HCT116 (cell line): Measurements from ENCODE around the gene DICER1. TPM values are rescaled to one million over a fixed set of nuclear protein-coding genes. Genes with fewer than 3 reads are reported as not detected.

Experiments used
- ATAC-seq: fragments of 200-7000 bp; cut with Tn5 transposase; 2 replicates; pipeline ENCODE4 v1.9.1; 2020; ENCODE audit warnings: mild to moderate bottlenecking, moderate library complexity
- BruUV-seq: library from RNA; stranded (reverse); fragments of 400-500 nt; replicated peaks from 2 replicates; lab custom pipeline; 2021; lab: Mats Ljungman, UMichigan
- CTCF ChIA-PET: fragments of 300-600 bp; sonication (Branson Sonifier 250); formaldehyde crosslinking; loops from one replicate; lab custom pipeline; 2021; ENCODE audit warnings: antibody characterized with exemption; lab: Charles Lee
- POLR2A ChIA-PET: fragments of 300-600, 350-600 bp; sonication (Branson Sonifier 250); formaldehyde crosslinking; loops from one replicate; lab custom pipeline; 2021; ENCODE audit warnings: antibody characterized with exemption; lab: Charles Lee
- RAD21 ChIA-PET, 2 experiments: fragments of 300-600 bp; sonication (Branson Sonifier 250); formaldehyde crosslinking; loops; one replicate each; lab custom pipeline; 2023; ENCODE audit warnings: low total read pairs in 2 of 2; ENCODE audit not compliant: uncharacterized antibody in 2 of 2, unreplicated experiment in 2 of 2, low non-redundant PET in 1 of 2; lab: Charles Lee
- DNase-seq: peaks from one replicate; pipeline ENCODE4 v3.0.0-alpha.2; 2010; ENCODE audit warnings: low read depth, low spot score
- H2AFZ ChIP-seq: fragments of 200-600 bp; shearing (Covaris generic), sonication (generic); 2 replicates; pipeline ENCODE4 v1.6.1; 2017; ENCODE audit warnings: low read depth, mixed run types, mixed read lengths, antibody characterized with exemption, low read length; ENCODE audit not compliant: poor library complexity, severe bottlenecking
- H3K27ac ChIP-seq: 2 replicates; pipeline ENCODE4 v1.5.1; 2012; ENCODE audit warnings: low read depth, low read length
- H3K27me3 ChIP-seq: fragments of 200-600 bp; sonication (generic); 2 replicates; pipeline ENCODE4 v1.6.1; 2016; ENCODE audit warnings: mixed run types, low read length, mixed read lengths; ENCODE audit not compliant: insufficient read depth
- H3K36me3 ChIP-seq, 2 experiments: fragments of 200-500 bp in 1 of 2; fragments of 200-600 bp in 1 of 2; sonication (Bioruptor generic) in 1 of 2; sonication (generic) in 1 of 2; 2 replicates each; pipeline versions ENCODE4 v1.5.1 to v1.6.1; 2014 to 2016; ENCODE audit warnings: low read length in 2 of 2, inconsistent platforms in 1 of 2, mixed read lengths in 1 of 2, mixed run types in 1 of 2; ENCODE audit not compliant: insufficient read depth in 2 of 2, control insufficient read depth in 1 of 2
- H3K4me1 ChIP-seq, 2 experiments: fragments of 200-600 bp in 1 of 2; sonication (generic) in 1 of 2; 2 replicates each; pipeline versions ENCODE4 v1.5.1 to v1.6.1; 2012 to 2017; ENCODE audit warnings: low read length in 2 of 2, inconsistent platforms in 1 of 2, mild to moderate bottlenecking in 1 of 2, mixed read lengths in 1 of 2, mixed run types in 1 of 2, moderate library complexity in 1 of 2; ENCODE audit not compliant: insufficient read depth in 2 of 2, control insufficient read depth in 1 of 2
- H3K4me2 ChIP-seq: fragments of 200-600 bp; sonication (generic); 2 replicates; pipeline ENCODE4 v1.6.1; 2017; ENCODE audit warnings: mixed run types, low read length, mixed read lengths
- H3K4me3 ChIP-seq, 2 experiments: fragments of 200-600 bp in 1 of 2; sonication (generic) in 1 of 2; replicated peaks in 1 of 2; 2 replicates each; pipeline ENCODE4 v1.5.1; 2011 to 2016; ENCODE audit warnings: low read length in 2 of 2, control low read depth in 1 of 2, low read depth in 1 of 2, mild to moderate bottlenecking in 1 of 2, mixed read lengths in 1 of 2, mixed run types in 1 of 2
- H3K79me2 ChIP-seq: fragments of 200-600 bp; sonication (generic); 2 replicates; pipeline ENCODE4 v1.6.1; 2017; ENCODE audit warnings: mild to moderate bottlenecking, mixed run types, low read length, moderate library complexity, mixed read lengths; ENCODE audit not compliant: insufficient read depth
- H3K9ac ChIP-seq: fragments of 200-600 bp; sonication (generic); 2 replicates; pipeline ENCODE4 v1.6.1; 2016; ENCODE audit warnings: low read length, mixed read lengths
- H3K9me2 ChIP-seq: fragments of 200-600 bp; sonication (generic), shearing (Covaris generic); 2 replicates; pipeline ENCODE4 v1.6.1; 2017; ENCODE audit warnings: mixed run types, mild to moderate bottlenecking, moderate library complexity; ENCODE audit not compliant: insufficient read depth
- H3K9me3 ChIP-seq, 2 experiments: fragments of 200-500 bp in 1 of 2; fragments of 200-600 bp in 1 of 2; sonication (Bioruptor generic) in 1 of 2; sonication (generic) in 1 of 2; 2 replicates each; pipeline ENCODE4 v1.6.1; 2014 to 2017; ENCODE audit warnings: low read length in 2 of 2, mixed read lengths in 2 of 2, inconsistent platforms in 1 of 2, low read depth in 1 of 2, mild to moderate bottlenecking in 1 of 2, mixed run types in 1 of 2, moderate library complexity in 1 of 2; ENCODE audit not compliant: control insufficient read depth in 1 of 2, insufficient read depth in 1 of 2
- H4K20me1 ChIP-seq: fragments of 200-600 bp; sonication (generic), shearing (Covaris generic); 2 replicates; pipeline ENCODE4 v1.6.1; 2017; ENCODE audit warnings: mixed run types, mild to moderate bottlenecking, moderate library complexity; ENCODE audit not compliant: insufficient read depth
- ATF3 ChIP-seq: IDR thresholded peaks from 2 replicates; pipeline ENCODE4 v1.6.1; 2012
- CTCF ChIP-seq, 3 experiments: fragments of 200-600 bp in 1 of 3; sonication (generic) in 1 of 3; IDR thresholded peaks in 2 of 3; conservative IDR thresholded peaks in 1 of 3; 2 replicates each; pipeline ENCODE4 v1.5.1; 2012 to 2017; ENCODE audit warnings: low read depth in 2 of 3, low read length in 2 of 3, antibody characterized with exemption in 1 of 3, borderline replicate concordance in 1 of 3, control low read depth in 1 of 3, mild to moderate bottlenecking in 1 of 3, mixed read lengths in 1 of 3, mixed run types in 1 of 3, moderate library complexity in 1 of 3; ENCODE audit not compliant: insufficient read depth in 1 of 3
- EZH2 ChIP-seq: fragments of 200-600 bp; sonication (generic); IDR thresholded peaks from 2 replicates; pipeline ENCODE4 v1.6.1; 2017; ENCODE audit warnings: antibody characterized with exemption, mixed run types
- EZH2phosphoT487 ChIP-seq: fragments of 200-600 bp; IDR thresholded peaks from 2 replicates; pipeline ENCODE4 v1.6.1; 2018; ENCODE audit warnings: antibody characterized with exemption, borderline replicate concordance
- JUND ChIP-seq: IDR thresholded peaks from 2 replicates; pipeline ENCODE4 v1.6.1; 2012
- POLR2A ChIP-seq: IDR thresholded peaks from 2 replicates; pipeline ENCODE4 v1.7.0; 2011; ENCODE audit warnings: borderline replicate concordance; ENCODE audit not compliant: insufficient read depth, insufficient read length; ENCODE audit errors: extremely low read depth
- POLR2AphosphoS5 ChIP-seq: IDR thresholded peaks from 2 replicates; pipeline ENCODE4 v1.6.1; 2011; ENCODE audit warnings: mild to moderate bottlenecking, low read depth, low read length, moderate library complexity
- RAD21 ChIP-seq: IDR thresholded peaks from 2 replicates; pipeline ENCODE4 v1.6.1; 2012; ENCODE audit warnings: low read depth, mild to moderate bottlenecking
- SP1 ChIP-seq: IDR thresholded peaks from 2 replicates; pipeline ENCODE4 v1.6.1; 2012; ENCODE audit warnings: low read depth
- SRF ChIP-seq: IDR thresholded peaks from 2 replicates; pipeline ENCODE4 v1.6.1; 2012; ENCODE audit warnings: low read depth
- TCF7L2 ChIP-seq: IDR thresholded peaks from 2 replicates; pipeline ENCODE4 v1.7.0; 2011; ENCODE audit warnings: borderline replicate concordance, inconsistent platforms; ENCODE audit not compliant: insufficient read depth, insufficient read length; ENCODE audit errors: extremely low read depth
- YY1 ChIP-seq: IDR thresholded peaks from 2 replicates; pipeline ENCODE4 v1.6.1; 2011; ENCODE audit warnings: low read length, low read depth, moderate library complexity, mild to moderate bottlenecking; ENCODE audit not compliant: insufficient replicate concordance; ENCODE audit errors: extremely low read depth
- ZFX ChIP-seq: fragments of 450-650 bp; IDR thresholded peaks from 2 replicates; pipeline ENCODE4 v1.6.1; 2017
- ZNF274 ChIP-seq: fragments of 200-500 bp; sonication (Bioruptor generic); IDR thresholded peaks from 2 replicates; pipeline ENCODE4 v1.6.1; 2014; ENCODE audit warnings: mild to moderate bottlenecking, low read depth, low read length, inconsistent platforms
- intact Hi-C: fragments of 100-400 bp; cut with micrococcal nuclease; formaldehyde crosslinking; loops from 2 replicates; pipeline ENCODE4 v1.10.0; 2022
- total RNA-seq: library from RNA; stranded (reverse); gene quantifications from one replicate; pipeline ENCODE4 v1.2.1, GENCODE V29; 2021; ENCODE audit not compliant: unreplicated experiment
- TF ChIP-seq, protein P1 (sequence below): IDR thresholded peaks from 2 replicates; pipeline ENCODE4 v1.6.1; 2012

DICER1 gene
- total RNA-seq, 1 experiment from 2014 or later: 38.6 TPM

DNA sequence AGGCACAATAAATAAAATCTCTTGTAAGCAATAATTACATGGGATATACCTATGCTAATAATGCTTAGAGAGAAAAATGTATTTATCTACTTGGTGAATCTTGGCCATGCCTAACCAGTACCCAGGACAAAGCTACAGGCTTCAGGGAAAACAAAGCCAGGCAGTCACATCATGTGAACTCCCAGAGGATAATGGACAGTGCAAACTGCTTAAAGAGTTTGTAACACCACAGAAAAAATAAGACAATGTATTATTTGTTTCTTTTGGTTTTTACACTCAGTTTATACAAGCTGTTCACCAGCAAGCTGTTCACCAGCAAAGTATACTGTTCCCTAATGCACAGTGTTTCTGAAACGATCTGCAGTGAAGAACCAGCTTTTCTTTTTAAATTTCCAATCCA lies 38.0 kb downstream of the DICER1 start:
- ChIA-PET POLR2A (no interaction called here), RAD21 (no interaction called here), CTCF (no interaction called here)
- no peaks in the 10 kb centered on the region; the same call in 1 of the 2 replicates for H4K20me1 ChIP-seq
- H3K79me2 ChIP-seq: peaks cover 28% of the 10 kb centered on the region; the same call in 1 of the 2 replicates
- DNase-seq (no peak), ATAC-seq (no peak)
- peaks cover 6 to 18% of the 10 kb centered on the region in 2 experiments; a peak in 3 of 4 replicates for H3K36me3 ChIP-seq
- intact Hi-C loops: no loop called here
- no peak overlapping the region for H2AFZ ChIP-seq
- no peaks in the 10 kb centered on the region for H3K9me2 ChIP-seq
- no peak for TF ChIP-seq SRF
- TF ChIP-seq TCF7L2: no peak
- TF ChIP-seq ATF3: no peak
- no peak for TF ChIP-seq YY1
- TF ChIP-seq, protein P1, sequence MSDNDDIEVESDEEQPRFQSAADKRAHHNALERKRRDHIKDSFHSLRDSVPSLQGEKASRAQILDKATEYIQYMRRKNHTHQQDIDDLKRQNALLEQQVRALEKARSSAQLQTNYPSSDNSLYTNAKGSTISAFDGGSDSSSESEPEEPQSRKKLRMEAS: no peak
- H3K9me3 ChIP-seq: no peaks in the 10 kb centered on the region
- H3K4me2 ChIP-seq: no peak overlapping the region
- BruUV-seq: no TSS peak
- no peak overlapping the region for H3K4me3 ChIP-seq
- no peak overlapping the region for H3K9ac ChIP-seq
- H3K4me1 ChIP-seq: no peaks in the 10 kb centered on the region
- no peaks in the 10 kb centered on the region for H3K27me3 ChIP-seq
- H3K27ac ChIP-seq: no peak overlapping the region

DNA sequence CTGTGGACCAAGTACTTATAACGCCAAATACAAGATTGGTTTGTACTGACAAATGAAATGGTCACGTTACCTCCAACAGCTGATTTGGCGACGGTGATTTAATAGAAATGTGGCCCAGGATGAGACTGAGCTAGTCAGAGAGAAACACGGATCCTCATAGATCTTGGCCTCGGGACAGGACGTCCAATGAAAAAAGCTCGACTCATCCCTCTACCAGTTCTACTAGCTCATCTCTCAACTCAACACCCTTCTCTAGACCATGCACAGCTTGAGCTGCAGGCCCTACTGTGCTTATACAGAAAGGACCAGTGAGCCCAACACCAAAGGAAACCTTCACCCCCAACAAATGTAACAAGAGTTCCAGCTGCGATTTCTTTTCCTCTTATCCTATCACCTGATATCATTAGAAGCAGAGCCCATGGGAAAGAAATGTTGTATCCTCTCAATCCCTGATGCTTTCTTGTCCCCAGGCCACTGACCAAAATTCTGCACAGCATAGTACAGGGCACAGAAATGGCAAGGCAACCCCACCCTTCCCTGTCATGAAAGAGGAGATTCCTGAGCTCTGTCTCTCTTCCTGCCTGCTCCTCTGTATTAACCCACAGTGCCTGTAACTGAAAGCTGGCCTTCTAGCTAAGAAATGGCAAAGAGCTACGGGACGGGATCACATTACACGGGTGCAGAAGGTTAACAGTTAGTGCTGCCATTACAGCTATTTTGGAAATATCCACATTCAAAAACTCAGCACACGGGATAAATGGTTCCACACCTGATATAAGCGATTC lies 39.2 kb downstream of the DICER1 start:
- intact Hi-C loops: no loop called here
- Histone ChIP-seq H2AFZ (no peak overlapping the region), H3K79me2 (peaks cover 32% of the 10 kb centered on the region; the same call in 1 of the 2 replicates), H3K4me2 (no peak overlapping the region), H3K27me3 (no peaks in the 10 kb centered on the region), H3K4me1 (no peaks in the 10 kb centered on the region), H3K9me3 (no peaks in the 10 kb centered on the region), H3K36me3 (peaks cover 2 to 18% of the 10 kb centered on the region in 2 experiments; a peak in 2 of 4 replicates), H3K9ac (no peak overlapping the region), H4K20me1 (no peaks in the 10 kb centered on the region; the same call in 1 of the 2 replicates), H3K4me3 (no peak overlapping the region), H3K27ac (no peak overlapping the region), H3K9me2 (no peaks in the 10 kb centered on the region)
- CTCF ChIA-PET: interaction anchor here (0.6 kb wide), 1 partner anchor 11 kb away, joined by 4 read pairs; no protein-coding TSS in a partner anchor
- RAD21 ChIA-PET: no interaction called here
- no peak for ATAC-seq
- POLR2A ChIA-PET: no interaction called here
- no TSS peak for BruUV-seq
- DNase-seq: no peak
- TF ChIP-seq YY1 (no peak), RAD21 (no peak), EZH2phosphoT487 (no peak), CTCF (IDR thresholded peaks at IDR 0.05 in 2 of 3, conservative IDR thresholded peaks at IDR 0.05 in 1 of 3; ENCODE audit: borderline replicate concordance in 1 of 3, insufficient read depth in 1 of 3, low read depth in 2 of 3, low read length in 2 of 3) (no peak), EZH2 (no peak), POLR2AphosphoS5 (no peak), TCF7L2 (no peak), ZFX (no peak), POLR2A (no peak), SRF (no peak), ATF3 (no peak), JUND (no peak), ZNF274 (no peak), SP1 (no peak)
